Stimulated activated CD4-positive, alpha-beta T cell treated with anti-CD3 and anti-CD28 coated beads, Interleukin-4, amount 100 ng/mL, for 4 hours (primary cell): ENCODE results near the gene GPR18.
"Not testable (repeated sequence)": the region's sequence is repeated elsewhere in the genome, so short reads cannot be mapped to it uniquely, and the experiment has no call there.

ENCODE experiments used
- DNase-seq, 2 experiments: peaks; one replicate each; pipeline ENCODE4 v3.0.0-alpha.2; 2020

GPR18 gene

GRCh38 chr13:99227909-99228688, 30.1 kb downstream of the GPR18 start:
- DNase-seq, result no peak

GRCh38 chr13:99227331-99227900, 30.8 kb downstream of the GPR18 start:
- DNase-seq, result no peak

- DNase-seq, result no peak
Measured at GRCh38 chr13:99226513-99226912, 31.7 kb downstream of the GPR18 start.

- DNase-seq, result no peak
Measured at GRCh38 chr13:99225078-99225477, 33.1 kb downstream of the GPR18 start.

GRCh38 chr13:99224021-99224420, 34.2 kb downstream of the GPR18 start:
- DNase-seq, result no peak

- no peak for DNase-seq
Measured at GRCh38 chr13:99223587-99223986, 34.6 kb downstream of the GPR18 start.

- DNase-seq, result no peak
Measured at GRCh38 chr13:99221567-99222239, 36.5 kb downstream of the GPR18 start.

- no peak for DNase-seq
Measured at GRCh38 chr13:99220199-99220935, 37.8 kb downstream of the GPR18 start.

GRCh38 chr13:99218969-99219368, 39.2 kb downstream of the GPR18 start:
- peak in 1 of 2 experiments; percentile 60 for DNase-seq

- no peak for DNase-seq
Measured at GRCh38 chr13:99218545-99218944, 39.6 kb downstream of the GPR18 start.

GRCh38 chr13:99218126-99218525, 40.1 kb downstream of the GPR18 start:
- DNase-seq, result no peak

- DNase-seq, result no peak
Measured at GRCh38 chr13:99217461-99218110, 40.6 kb downstream of the GPR18 start.

GRCh38 chr13:99215184-99215830, 42.9 kb downstream of the GPR18 start:
- peak; percentile 23 to 58 for DNase-seq

GRCh38 chr13:99214731-99215130, 43.4 kb downstream of the GPR18 start:
- DNase-seq, result no peak

- DNase-seq, result peak; percentile 39 to 70
Measured at GRCh38 chr13:99214232-99214631, 43.9 kb downstream of the GPR18 start.

GRCh38 chr13:99211421-99212035, 46.7 kb downstream of the GPR18 start:
- no peak for DNase-seq

- DNase-seq, result not testable (repeated sequence)
Measured at GRCh38 chr13:99210627-99211026, 47.6 kb downstream of the GPR18 start.

- no peak for DNase-seq
Measured at GRCh38 chr13:99208845-99209527, 49.2 kb downstream of the GPR18 start.

GRCh38 chr13:99208185-99208584, 50.0 kb downstream of the GPR18 start:
- DNase-seq, result no peak

- DNase-seq, result no peak
Measured at GRCh38 chr13:99207511-99207910, 50.7 kb downstream of the GPR18 start.

GRCh38 chr13:99206873-99207272, 51.3 kb downstream of the GPR18 start:
- no peak for DNase-seq
